Mesothelial cell of epicardium (in vitro differentiated cells): ENCODE measurements around the gene JAKMIP2. TPM values are rescaled to one million over a fixed set of nuclear protein-coding genes. Genes with fewer than 3 reads are reported as not detected.

Source experiments
- DNase-seq, 2 experiments: peaks; one replicate each; pipeline ENCODE4 v3.0.0; 2021; ENCODE audit warnings: low spot score in 2 of 2; ENCODE audit not compliant: unreplicated experiment in 2 of 2
- H3K27ac Mint-ChIP-seq: 2 replicates; pipeline ENCODE4 v1.8.0; 2021; ENCODE audit warnings: mixed read lengths
- H3K27me3 Mint-ChIP-seq: 2 replicates; pipeline ENCODE4 v1.8.0; 2021; ENCODE audit warnings: low read depth, mixed read lengths
- H3K36me3 Mint-ChIP-seq: 2 replicates; pipeline ENCODE4 v1.8.0; 2021; ENCODE audit warnings: mixed read lengths
- H3K4me1 Mint-ChIP-seq: 2 replicates; pipeline ENCODE4 v1.8.0; 2021; ENCODE audit warnings: mixed read lengths
- H3K4me3 Mint-ChIP-seq: 2 replicates; pipeline ENCODE4 v1.8.0; 2021; ENCODE audit warnings: mild to moderate bottlenecking, moderate library complexity, mixed read lengths
- H3K9me3 Mint-ChIP-seq: 2 replicates; pipeline ENCODE4 v1.8.0; 2021; ENCODE audit warnings: mixed read lengths
- total RNA-seq: library from RNA; stranded (reverse); gene quantifications from 3 replicates; pipeline ENCODE4 v1.2.1, GENCODE V29; 2021
- TF ChIP-seq, protein P1 (sequence below): fragments of 200-600 bp; sonication (generic); IDR thresholded peaks from one replicate; pipeline ENCODE4 v1.5.0; 2021; ENCODE audit warnings: antibody characterized with exemption; ENCODE audit not compliant: unreplicated experiment

Gene JAKMIP2
- total RNA-seq, 1 donor from 2014 or later: 5.1 TPM

DNA sequence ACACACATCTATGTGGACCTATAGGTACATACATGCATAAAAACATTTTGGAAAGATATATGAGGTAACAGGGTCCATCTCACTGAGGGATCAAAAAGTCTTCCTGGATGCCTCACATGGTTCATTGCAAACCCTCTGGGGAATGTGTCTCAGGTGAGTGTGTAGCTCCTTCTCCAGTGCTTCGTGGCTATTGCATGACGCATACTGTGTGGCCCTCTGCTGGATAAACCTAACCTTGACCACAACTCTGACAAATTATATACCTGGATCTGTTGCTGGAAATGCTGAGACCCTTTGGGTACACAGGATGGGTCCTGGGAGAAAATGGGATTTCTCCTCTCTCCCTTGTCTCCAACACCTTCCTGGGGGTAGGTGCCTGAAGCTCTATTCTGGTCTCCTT, 91.9 kb downstream of the JAKMIP2 start:
- no peak for DNase-seq
- H3K9me3 Mint-ChIP-seq: no peaks in the 10 kb centered on the region
- TF ChIP-seq, protein P1, sequence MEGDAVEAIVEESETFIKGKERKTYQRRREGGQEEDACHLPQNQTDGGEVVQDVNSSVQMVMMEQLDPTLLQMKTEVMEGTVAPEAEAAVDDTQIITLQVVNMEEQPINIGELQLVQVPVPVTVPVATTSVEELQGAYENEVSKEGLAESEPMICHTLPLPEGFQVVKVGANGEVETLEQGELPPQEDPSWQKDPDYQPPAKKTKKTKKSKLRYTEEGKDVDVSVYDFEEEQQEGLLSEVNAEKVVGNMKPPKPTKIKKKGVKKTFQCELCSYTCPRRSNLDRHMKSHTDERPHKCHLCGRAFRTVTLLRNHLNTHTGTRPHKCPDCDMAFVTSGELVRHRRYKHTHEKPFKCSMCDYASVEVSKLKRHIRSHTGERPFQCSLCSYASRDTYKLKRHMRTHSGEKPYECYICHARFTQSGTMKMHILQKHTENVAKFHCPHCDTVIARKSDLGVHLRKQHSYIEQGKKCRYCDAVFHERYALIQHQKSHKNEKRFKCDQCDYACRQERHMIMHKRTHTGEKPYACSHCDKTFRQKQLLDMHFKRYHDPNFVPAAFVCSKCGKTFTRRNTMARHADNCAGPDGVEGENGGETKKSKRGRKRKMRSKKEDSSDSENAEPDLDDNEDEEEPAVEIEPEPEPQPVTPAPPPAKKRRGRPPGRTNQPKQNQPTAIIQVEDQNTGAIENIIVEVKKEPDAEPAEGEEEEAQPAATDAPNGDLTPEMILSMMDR: no peak
- no peaks in the 10 kb centered on the region for H3K36me3 Mint-ChIP-seq
- H3K4me1 Mint-ChIP-seq: peaks cover 15% of the 10 kb centered on the region
- no peaks in the 10 kb centered on the region for H3K27me3 Mint-ChIP-seq
- H3K27ac Mint-ChIP-seq: no peak overlapping the region
- no peak overlapping the region for H3K4me3 Mint-ChIP-seq

GRCh38 chr5:147689426-147689825, 93.1 kb downstream of the JAKMIP2 start:
- Mint-ChIP-seq H3K36me3 (no peaks in the 10 kb centered on the region), H3K4me3 (no peak overlapping the region)

DNA sequence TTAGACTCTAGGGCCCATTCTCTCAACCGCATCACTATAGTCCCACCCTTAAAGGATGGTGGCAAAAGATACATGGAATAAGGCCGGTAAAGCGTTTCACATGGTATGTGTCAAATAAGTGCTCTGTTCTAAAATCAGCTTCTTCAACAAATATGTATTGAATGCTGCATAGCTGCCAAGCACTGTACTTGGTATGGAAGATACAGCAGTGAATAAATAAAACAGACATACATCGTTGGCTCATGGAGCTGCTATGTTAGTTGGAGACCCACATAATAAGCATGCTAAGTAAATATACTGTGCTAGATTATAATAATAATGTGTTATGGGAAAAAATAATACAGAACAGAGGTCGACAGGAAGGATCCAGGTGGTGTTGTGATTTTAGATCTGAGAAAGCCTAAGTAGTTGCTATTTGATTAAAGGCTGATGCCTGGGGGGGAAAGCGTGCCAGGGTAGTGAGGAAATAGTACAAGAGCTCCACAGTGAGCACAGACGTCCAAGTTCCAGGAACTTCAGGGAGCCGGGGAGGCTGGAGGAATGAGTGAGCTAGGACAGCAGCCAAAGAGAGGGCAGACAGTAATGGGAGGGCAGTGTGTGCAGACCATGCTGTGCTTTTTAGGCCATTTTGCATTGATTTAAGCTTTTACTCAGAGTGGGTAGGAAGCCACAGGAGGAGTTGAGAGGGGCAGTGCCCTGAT, 93.7 kb downstream of the JAKMIP2 start:
- no peaks in the 10 kb centered on the region for H3K9me3 Mint-ChIP-seq
- H3K27me3 Mint-ChIP-seq: no peaks in the 10 kb centered on the region
- no peaks in the 10 kb centered on the region for H3K36me3 Mint-ChIP-seq
- DNase-seq: no peak
- H3K27ac Mint-ChIP-seq: no peak overlapping the region
- no peak overlapping the region for H3K4me3 Mint-ChIP-seq
- TF ChIP-seq, protein P1: no peak
- H3K4me1 Mint-ChIP-seq: peaks cover 15% of the 10 kb centered on the region

More at GRCh38 chr5:147689426-147689825, 93.1 kb downstream of the JAKMIP2 start:
- no peak for DNase-seq
- no peak overlapping the region for H3K27ac Mint-ChIP-seq
- TF ChIP-seq, protein P1: no peak
- no peaks in the 10 kb centered on the region for H3K27me3 Mint-ChIP-seq
- H3K4me1 Mint-ChIP-seq: peaks cover 15% of the 10 kb centered on the region
- no peaks in the 10 kb centered on the region for H3K9me3 Mint-ChIP-seq

DNA sequence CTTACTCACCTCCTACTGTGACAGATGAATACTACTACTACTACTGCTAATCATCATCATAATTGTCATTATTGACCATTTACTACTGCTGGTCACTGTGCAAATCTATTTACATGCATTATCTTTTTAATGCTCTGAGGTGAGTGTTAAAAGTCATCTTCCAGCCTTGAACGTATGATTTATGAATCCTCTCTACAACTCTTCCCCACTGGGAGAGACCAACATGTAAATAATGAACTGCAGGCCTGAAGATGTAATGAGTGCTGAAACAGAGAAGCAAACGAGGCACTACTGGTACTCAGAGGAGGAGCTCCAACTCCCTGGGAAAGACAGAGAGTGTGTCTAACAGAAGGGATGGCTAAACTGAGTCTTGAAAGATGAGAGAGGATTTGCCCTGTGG, 95.4 kb downstream of the JAKMIP2 start:
- H3K27me3 Mint-ChIP-seq: no peaks in the 10 kb centered on the region
- no peak overlapping the region for H3K4me3 Mint-ChIP-seq
- no peaks in the 10 kb centered on the region for H3K36me3 Mint-ChIP-seq
- TF ChIP-seq, protein P1: no peak
- no peak overlapping the region for H3K27ac Mint-ChIP-seq
- H3K4me1 Mint-ChIP-seq: peaks cover 17% of the 10 kb centered on the region
- DNase-seq: no peak
- no peaks in the 10 kb centered on the region for H3K9me3 Mint-ChIP-seq

DNA sequence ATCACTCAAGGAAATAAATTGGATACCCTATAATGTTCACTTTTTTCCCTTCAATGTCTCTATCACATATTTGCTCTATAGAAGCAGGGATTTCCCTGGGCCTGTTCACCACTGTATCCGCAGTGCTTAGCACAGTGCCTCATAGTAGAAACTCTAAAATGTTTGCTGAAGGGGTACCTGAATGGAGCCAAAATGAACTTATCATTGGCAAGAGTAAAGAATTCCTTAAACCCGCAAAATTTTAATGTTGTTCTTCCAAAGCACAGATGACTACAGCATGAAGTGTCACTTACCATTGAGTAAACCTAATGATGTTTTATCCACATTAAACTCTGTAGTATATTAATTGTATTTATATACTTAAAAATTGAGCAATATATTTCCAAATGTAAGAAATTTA, 96.1 kb downstream of the JAKMIP2 start:
- Mint-ChIP-seq H3K9me3 (no peaks in the 10 kb centered on the region), H3K27ac (no peak overlapping the region), H3K27me3 (no peaks in the 10 kb centered on the region), H3K36me3 (no peaks in the 10 kb centered on the region), H3K4me3 (no peak overlapping the region), H3K4me1 (peaks cover 13% of the 10 kb centered on the region)
- DNase-seq: no peak
- TF ChIP-seq, protein P1: no peak

GRCh38 chr5:147685993-147686392, 96.5 kb downstream of the JAKMIP2 start:
- no peaks in the 10 kb centered on the region for H3K36me3 Mint-ChIP-seq
- H3K27ac Mint-ChIP-seq: no peak overlapping the region
- peaks cover 9% of the 10 kb centered on the region for H3K4me1 Mint-ChIP-seq
- H3K27me3 Mint-ChIP-seq: no peaks in the 10 kb centered on the region
- DNase-seq: no peak
- TF ChIP-seq, protein P1: no peak
- H3K4me3 Mint-ChIP-seq: no peak overlapping the region
- no peaks in the 10 kb centered on the region for H3K9me3 Mint-ChIP-seq
